ENCODE results near the gene RHOBTB3. TPM values are rescaled to one million over a fixed set of nuclear protein-coding genes. Genes with fewer than 3 reads are reported as not detected.

The RHOBTB3 gene
- total RNA-seq, 6 donors from 2014 or later: 42.4 to 104 (median 60.9) TPM

- H3K36me3 ChIP-seq: peaks cover 0 to 4% (median 2%) of the 10 kb centered on the region in 4 donors
These were observed 7.7 kb downstream of the RHOBTB3 start for GRCh38 chr5:95738834-95739233.

GRCh38 chr5:95739857-95740256 is 8.7 kb downstream of the RHOBTB3 start:
- Histone ChIP-seq H3K9me3 (no peaks in the 10 kb centered on the region), H3K4me1 (peaks cover 0 to 30% (median 2%) of the 10 kb centered on the region in 4 donors), H3K27me3 (no peaks in the 10 kb centered on the region), H3K4me3 (no peak overlapping the region), H3K27ac (no peak overlapping the region), H3K36me3 (peaks cover 0 to 6% (median 2%) of the 10 kb centered on the region in 4 donors)
- 85 to 95% methylated on average over 2 of the region's 2 CpGs for WGBS, 2 donors
- ATAC-seq (ENCODE audit: low FRiP score in 2 of 2) (no peak), DNase-seq (no peak)
- TF ChIP-seq EP300 (IDR thresholded peaks at IDR 0.05): no peak
- no peak for TF ChIP-seq CTCF (IDR thresholded peaks at IDR 0.05)
- no peak for TF ChIP-seq POLR2A (IDR thresholded peaks at IDR 0.05)
- TF ChIP-seq POLR2AphosphoS5 (IDR thresholded peaks at IDR 0.05): no peak

More at GRCh38 chr5:95738834-95739233, 7.7 kb downstream of the RHOBTB3 start:
- DNase-seq (no peak), ATAC-seq (ENCODE audit: low FRiP score in 2 of 2) (no peak)
- TF ChIP-seq EP300 (IDR thresholded peaks at IDR 0.05) (no peak), POLR2AphosphoS5 (IDR thresholded peaks at IDR 0.05) (no peak), POLR2A (IDR thresholded peaks at IDR 0.05) (no peak), CTCF (IDR thresholded peaks at IDR 0.05) (no peak)
- Histone ChIP-seq H3K4me3 (no peak overlapping the region), H3K4me1 (peaks cover 0 to 33% (median 2%) of the 10 kb centered on the region in 4 donors), H3K9me3 (no peaks in the 10 kb centered on the region), H3K27ac (no peak overlapping the region), H3K27me3 (no peaks in the 10 kb centered on the region)
- WGBS, 2 donors: 94 to 97% methylated on average over 4 of the region's 4 CpGs

GRCh38 chr5:95741458-95741857 is 10.3 kb downstream of the RHOBTB3 start:
- H3K4me3 ChIP-seq: no peak overlapping the region
- H3K36me3 ChIP-seq: peaks cover 0 to 12% (median 2%) of the 10 kb centered on the region in 4 donors
- WGBS, 2 donors: 85 to 86% methylated on average over 4 of the region's 4 CpGs
- DNase-seq: no peak
- no peak overlapping the region for H3K27ac ChIP-seq
- peaks cover 0 to 15% (median 2%) of the 10 kb centered on the region in 4 donors for H3K4me1 ChIP-seq
- no peak for ATAC-seq (ENCODE audit: low FRiP score in 2 of 2)
- H3K27me3 ChIP-seq: no peaks in the 10 kb centered on the region
- TF ChIP-seq CTCF (IDR thresholded peaks at IDR 0.05) (no peak), POLR2AphosphoS5 (IDR thresholded peaks at IDR 0.05) (no peak), EP300 (IDR thresholded peaks at IDR 0.05) (no peak), POLR2A (IDR thresholded peaks at IDR 0.05) (no peak)
- H3K9me3 ChIP-seq: no peaks in the 10 kb centered on the region

GRCh38 chr5:95743232-95743631 is 12.1 kb downstream of the RHOBTB3 start:
- no peaks in the 10 kb centered on the region for H3K27me3 ChIP-seq
- no peak overlapping the region for H3K4me3 ChIP-seq
- peaks cover 0 to 3% (median 0%) of the 10 kb centered on the region in 4 donors for H3K4me1 ChIP-seq
- no peaks in the 10 kb centered on the region for H3K9me3 ChIP-seq
- H3K36me3 ChIP-seq: peaks cover 0 to 15% (median 2%) of the 10 kb centered on the region in 4 donors
- 77 to 88% methylated on average over 2 of the region's 2 CpGs for WGBS, 2 donors
- TF ChIP-seq EP300 (IDR thresholded peaks at IDR 0.05) (no peak), POLR2AphosphoS5 (IDR thresholded peaks at IDR 0.05) (no peak), CTCF (IDR thresholded peaks at IDR 0.05) (no peak), POLR2A (IDR thresholded peaks at IDR 0.05) (no peak)
- no peak for DNase-seq
- H3K27ac ChIP-seq: no peak overlapping the region
- no peak for ATAC-seq (ENCODE audit: low FRiP score in 2 of 2)

GRCh38 chr5:95743877-95744276 is 12.7 kb downstream of the RHOBTB3 start:
- no peaks in the 10 kb centered on the region for H3K27me3 ChIP-seq
- TF ChIP-seq POLR2AphosphoS5 (IDR thresholded peaks at IDR 0.05) (no peak), EP300 (IDR thresholded peaks at IDR 0.05) (no peak), CTCF (IDR thresholded peaks at IDR 0.05) (no peak), POLR2A (IDR thresholded peaks at IDR 0.05) (no peak)
- WGBS, 2 donors: 69 to 95% methylated on average over 1 of the region's 1 CpG
- H3K4me3 ChIP-seq: no peak overlapping the region
- H3K9me3 ChIP-seq: no peaks in the 10 kb centered on the region
- ATAC-seq (ENCODE audit: low FRiP score in 2 of 2) (no peak), DNase-seq (no peak)
- H3K36me3 ChIP-seq: peaks cover 0 to 13% (median under 1%) of the 10 kb centered on the region in 4 donors
- no peak overlapping the region for H3K27ac ChIP-seq
- no peaks in the 10 kb centered on the region for H3K4me1 ChIP-seq
